ENCODE measurements around the gene SNRNP200. TPM values are rescaled to one million over a fixed set of nuclear protein-coding genes. Genes with fewer than 3 reads are reported as not detected.

The SNRNP200 gene
- total RNA-seq, 1 experiment from 2014 or later, result 231 TPM

- POLR2A ChIA-PET, result interaction anchor here (0.7 kb wide), 1 partner anchor 66 kb away, joined by 8 read pairs; no protein-coding TSS in a partner anchor
- H3K9me3 ChIP-seq (ENCODE audit: control insufficient read depth, insufficient read depth, low read depth, low read length), result no peaks in the 10 kb centered on the region
- H3K36me3 ChIP-seq (ENCODE audit: control insufficient read depth, insufficient read depth, low read length), result peaks cover 21% of the 10 kb centered on the region
- intact Hi-C loops (cut with micrococcal nuclease; ENCODE audit: unreplicated experiment) (no loop called here), in situ Hi-C loops (cut with HindIII; ENCODE audit: low pct_unique_long_range_greater_than_20kb, low sequenced_read_pairs) (no loop called here)
- DNase-seq (ENCODE audit: low read depth, low spot score) (no peak), ATAC-seq (no peak)
- TF ChIP-seq POLR2AphosphoS5 (IDR thresholded peaks at IDR 0.05; ENCODE audit: low read depth, low read length) (no peak), SIN3A (IDR thresholded peaks at IDR 0.05; ENCODE audit: borderline replicate concordance, insufficient read depth, low read depth, low read length) (no peak), TCF7L2 (IDR thresholded peaks at IDR 0.05; ENCODE audit: low read depth, low read length) (no peak)
- TF ChIP-seq, protein P1, sequence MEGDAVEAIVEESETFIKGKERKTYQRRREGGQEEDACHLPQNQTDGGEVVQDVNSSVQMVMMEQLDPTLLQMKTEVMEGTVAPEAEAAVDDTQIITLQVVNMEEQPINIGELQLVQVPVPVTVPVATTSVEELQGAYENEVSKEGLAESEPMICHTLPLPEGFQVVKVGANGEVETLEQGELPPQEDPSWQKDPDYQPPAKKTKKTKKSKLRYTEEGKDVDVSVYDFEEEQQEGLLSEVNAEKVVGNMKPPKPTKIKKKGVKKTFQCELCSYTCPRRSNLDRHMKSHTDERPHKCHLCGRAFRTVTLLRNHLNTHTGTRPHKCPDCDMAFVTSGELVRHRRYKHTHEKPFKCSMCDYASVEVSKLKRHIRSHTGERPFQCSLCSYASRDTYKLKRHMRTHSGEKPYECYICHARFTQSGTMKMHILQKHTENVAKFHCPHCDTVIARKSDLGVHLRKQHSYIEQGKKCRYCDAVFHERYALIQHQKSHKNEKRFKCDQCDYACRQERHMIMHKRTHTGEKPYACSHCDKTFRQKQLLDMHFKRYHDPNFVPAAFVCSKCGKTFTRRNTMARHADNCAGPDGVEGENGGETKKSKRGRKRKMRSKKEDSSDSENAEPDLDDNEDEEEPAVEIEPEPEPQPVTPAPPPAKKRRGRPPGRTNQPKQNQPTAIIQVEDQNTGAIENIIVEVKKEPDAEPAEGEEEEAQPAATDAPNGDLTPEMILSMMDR (IDR thresholded peaks at IDR 0.05), result no peak
- TF ChIP-seq, protein P2, sequence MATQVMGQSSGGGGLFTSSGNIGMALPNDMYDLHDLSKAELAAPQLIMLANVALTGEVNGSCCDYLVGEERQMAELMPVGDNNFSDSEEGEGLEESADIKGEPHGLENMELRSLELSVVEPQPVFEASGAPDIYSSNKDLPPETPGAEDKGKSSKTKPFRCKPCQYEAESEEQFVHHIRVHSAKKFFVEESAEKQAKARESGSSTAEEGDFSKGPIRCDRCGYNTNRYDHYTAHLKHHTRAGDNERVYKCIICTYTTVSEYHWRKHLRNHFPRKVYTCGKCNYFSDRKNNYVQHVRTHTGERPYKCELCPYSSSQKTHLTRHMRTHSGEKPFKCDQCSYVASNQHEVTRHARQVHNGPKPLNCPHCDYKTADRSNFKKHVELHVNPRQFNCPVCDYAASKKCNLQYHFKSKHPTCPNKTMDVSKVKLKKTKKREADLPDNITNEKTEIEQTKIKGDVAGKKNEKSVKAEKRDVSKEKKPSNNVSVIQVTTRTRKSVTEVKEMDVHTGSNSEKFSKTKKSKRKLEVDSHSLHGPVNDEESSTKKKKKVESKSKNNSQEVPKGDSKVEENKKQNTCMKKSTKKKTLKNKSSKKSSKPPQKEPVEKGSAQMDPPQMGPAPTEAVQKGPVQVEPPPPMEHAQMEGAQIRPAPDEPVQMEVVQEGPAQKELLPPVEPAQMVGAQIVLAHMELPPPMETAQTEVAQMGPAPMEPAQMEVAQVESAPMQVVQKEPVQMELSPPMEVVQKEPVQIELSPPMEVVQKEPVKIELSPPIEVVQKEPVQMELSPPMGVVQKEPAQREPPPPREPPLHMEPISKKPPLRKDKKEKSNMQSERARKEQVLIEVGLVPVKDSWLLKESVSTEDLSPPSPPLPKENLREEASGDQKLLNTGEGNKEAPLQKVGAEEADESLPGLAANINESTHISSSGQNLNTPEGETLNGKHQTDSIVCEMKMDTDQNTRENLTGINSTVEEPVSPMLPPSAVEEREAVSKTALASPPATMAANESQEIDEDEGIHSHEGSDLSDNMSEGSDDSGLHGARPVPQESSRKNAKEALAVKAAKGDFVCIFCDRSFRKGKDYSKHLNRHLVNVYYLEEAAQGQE (IDR thresholded peaks at IDR 0.05; ENCODE audit: insufficient read depth in 1 of 2, low read depth in 2 of 2, low read length in 1 of 2), result no peak
- BruUV-seq (replicated peaks), result no TSS peak
- no peaks in the 10 kb centered on the region for H3K27me3 ChIP-seq (ENCODE audit: control insufficient read depth, insufficient read depth, low read length)
- CTCF ChIA-PET, result no interaction called here
- H3K4me1 ChIP-seq (ENCODE audit: control insufficient read depth, insufficient read depth, low read length), result peaks cover 22% of the 10 kb centered on the region
- H3K27ac ChIP-seq (ENCODE audit: low read length), result no peak overlapping the region
- H3K4me3 ChIP-seq (ENCODE audit: low read depth in 2 of 2, low read length in 2 of 2), result no peak overlapping the region
These were observed 38.7 kb upstream of the SNRNP200 start for GRCh38 chr2:96344011-96344410.

GRCh38 chr2:96342085-96342484 lies 36.7 kb upstream of the SNRNP200 start:
- Histone ChIP-seq H3K9me3 (ENCODE audit: control insufficient read depth, insufficient read depth, low read depth, low read length) (no peaks in the 10 kb centered on the region), H3K27ac (ENCODE audit: low read length) (peak overlapping the region; percentile 49; the same call in 1 of the 2 replicates), H3K4me1 (ENCODE audit: control insufficient read depth, insufficient read depth, low read length) (peaks cover 28% of the 10 kb centered on the region), H3K4me3 (ENCODE audit: low read depth in 2 of 2, low read length in 2 of 2) (no peak overlapping the region), H3K36me3 (ENCODE audit: control insufficient read depth, insufficient read depth, low read length) (peaks cover 19% of the 10 kb centered on the region), H3K27me3 (ENCODE audit: control insufficient read depth, insufficient read depth, low read length) (no peaks in the 10 kb centered on the region)
- intact Hi-C loops (cut with micrococcal nuclease; ENCODE audit: unreplicated experiment) (no loop called here), in situ Hi-C loops (cut with HindIII; ENCODE audit: low pct_unique_long_range_greater_than_20kb, low sequenced_read_pairs) (no loop called here)
- ATAC-seq, result peak; percentile 83
- BruUV-seq (replicated peaks), result no TSS peak
- no peak for DNase-seq (ENCODE audit: low read depth, low spot score)
- CTCF ChIA-PET, result no interaction called here
- POLR2A ChIA-PET, result interaction anchor here (0.6 kb wide), 2 partner anchors 14 to 72 kb away, joined by 3 to 4 read pairs; no protein-coding TSS in a partner anchor
- TF ChIP-seq, protein P2 (IDR thresholded peaks at IDR 0.05; ENCODE audit: insufficient read depth in 1 of 2, low read depth in 2 of 2, low read length in 1 of 2), result no peak
- no peak for TF ChIP-seq TCF7L2 (IDR thresholded peaks at IDR 0.05; ENCODE audit: low read depth, low read length)
- TF ChIP-seq, protein P1 (IDR thresholded peaks at IDR 0.05), result no peak
- TF ChIP-seq SIN3A (IDR thresholded peaks at IDR 0.05; ENCODE audit: borderline replicate concordance, insufficient read depth, low read depth, low read length), result no peak
- TF ChIP-seq POLR2AphosphoS5 (IDR thresholded peaks at IDR 0.05; ENCODE audit: low read depth, low read length), result no peak

Measured in Panc1 (cell line).